GM19193 (cell line): ENCODE data around the gene EPHA3.

Source experiments
- POLR2A ChIP-seq: IDR thresholded peaks from 4 replicates; pipeline ENCODE4 v1.6.1; 2011; ENCODE audit not compliant: insufficient read depth, insufficient read length; ENCODE audit errors: extremely low read depth

Gene EPHA3

GRCh38 chr3:89455240-89455639 lies 347.8 kb downstream of the EPHA3 start:
- no peak for TF ChIP-seq POLR2A

- no peak for TF ChIP-seq POLR2A
These were observed 360.5 kb downstream of the EPHA3 start for GRCh38 chr3:89467898-89468363.

- TF ChIP-seq POLR2A, result no peak
These were observed 364.7 kb downstream of the EPHA3 start for GRCh38 chr3:89472101-89472500.

GRCh38 chr3:89474333-89475130 lies 367.1 kb downstream of the EPHA3 start:
- TF ChIP-seq POLR2A, result no peak

- TF ChIP-seq POLR2A, result no peak
These were observed 381.6 kb downstream of the EPHA3 start for GRCh38 chr3:89488800-89489580.

- no peak for TF ChIP-seq POLR2A
These were observed 382.7 kb downstream of the EPHA3 start for GRCh38 chr3:89490129-89490528.

- no peak for TF ChIP-seq POLR2A
These were observed 387.3 kb downstream of the EPHA3 start for GRCh38 chr3:89494734-89495133.

GRCh38 chr3:89503891-89504391 lies 396.5 kb downstream of the EPHA3 start:
- no peak for TF ChIP-seq POLR2A

- no peak for TF ChIP-seq POLR2A
These were observed 397.0 kb downstream of the EPHA3 start for GRCh38 chr3:89504432-89504831.

GRCh38 chr3:89506462-89507103 lies 399.2 kb downstream of the EPHA3 start:
- no peak for TF ChIP-seq POLR2A

GRCh38 chr3:89521328-89521727 lies 413.9 kb downstream of the EPHA3 start:
- no peak for TF ChIP-seq POLR2A

GRCh38 chr3:89522155-89522554 lies 414.7 kb downstream of the EPHA3 start:
- TF ChIP-seq POLR2A, result no peak

GRCh38 chr3:89525609-89526008 lies 418.2 kb downstream of the EPHA3 start:
- TF ChIP-seq POLR2A, result no peak

- TF ChIP-seq POLR2A, result no peak
These were observed 420.4 kb downstream of the EPHA3 start for GRCh38 chr3:89527736-89528305.
